HepG2 (cell line): ENCODE data around the gene TEAD1. TPM values are rescaled to one million over a fixed set of nuclear protein-coding genes. Genes with fewer than 3 reads are reported as not detected.

Experiments
- ATRX ChIP-seq: sonication (generic); formaldehyde crosslinking; IDR thresholded peaks from 2 replicates; pipeline ENCODE4 v1.4.0; 2020; ENCODE audit warnings: missing genetic modification reagents, borderline replicate concordance
- BCL6 ChIP-seq: IDR thresholded peaks from 2 replicates; pipeline ENCODE4 v1.6.1; 2016; ENCODE audit warnings: missing genetic modification reagents, missing compliant biosample characterization
- BHLHE40 ChIP-seq: IDR thresholded peaks from 2 replicates; pipeline ENCODE4 v1.6.1; 2011; ENCODE audit warnings: low read length, improper control_type of control experiment
- CEBPZ ChIP-seq: IDR thresholded peaks from 2 replicates; pipeline ENCODE4 v1.6.1; 2012; ENCODE audit warnings: low read length, improper control_type of control experiment
- DMAP1 ChIP-seq: IDR thresholded peaks from 2 replicates; pipeline ENCODE4 v1.6.1; 2016
- ELF1 ChIP-seq: sonication (generic); formaldehyde crosslinking; IDR thresholded peaks from 2 replicates; pipeline ENCODE4 v1.4.0; 2020; ENCODE audit warnings: missing genetic modification reagents
- ELF3 ChIP-seq: IDR thresholded peaks from 2 replicates; pipeline ENCODE4 v1.6.1; 2016; ENCODE audit warnings: missing genetic modification reagents, missing compliant biosample characterization
- EP300 ChIP-seq, 3 experiments: sonication (generic) in 1 of 3; formaldehyde crosslinking in 1 of 3; IDR thresholded peaks; 2 replicates each; pipeline versions ENCODE4 v1.5.1 to v1.6.1; 2011 to 2020; ENCODE audit warnings: low read depth in 2 of 3, low read length in 2 of 3, borderline replicate concordance in 1 of 3, improper control_type of control experiment in 1 of 3, mild to moderate bottlenecking in 1 of 3, missing genetic modification reagents in 1 of 3, moderate library complexity in 1 of 3
- FOXM1 ChIP-seq: sonication (generic); formaldehyde crosslinking; IDR thresholded peaks from 2 replicates; pipeline ENCODE4 v1.5.0; 2020; ENCODE audit warnings: missing genetic modification reagents
- GATAD2A ChIP-seq: IDR thresholded peaks from 2 replicates; pipeline ENCODE4 v1.6.1; 2016
- HMG20B ChIP-seq: conservative IDR thresholded peaks from 2 replicates; pipeline ENCODE4 v1.6.1; 2016; ENCODE audit warnings: missing genetic modification reagents, missing compliant biosample characterization
- JUND ChIP-seq: sonication (generic); formaldehyde crosslinking; IDR thresholded peaks from 2 replicates; pipeline ENCODE4 v1.8.0; 2022; ENCODE audit warnings: mild to moderate bottlenecking, missing genetic modification reagents
- NONO ChIP-seq, 2 experiments: fragments of 450-650 bp in 1 of 2; sonication (generic) in 1 of 2; formaldehyde crosslinking in 1 of 2; IDR thresholded peaks in 1 of 2; conservative IDR thresholded peaks in 1 of 2; 2 replicates each; pipeline versions ENCODE4 v1.6.1 to v1.8.0; 2017 to 2022; ENCODE audit warnings: mild to moderate bottlenecking in 1 of 2, missing genetic modification reagents in 1 of 2, moderate library complexity in 1 of 2
- SMARCE1 ChIP-seq: fragments of 450-650 bp; IDR thresholded peaks from 2 replicates; pipeline ENCODE4 v1.6.1; 2017; ENCODE audit warnings: borderline replicate concordance
- SOX5 ChIP-seq: IDR thresholded peaks from 2 replicates; pipeline ENCODE4 v1.6.1; 2016; ENCODE audit warnings: borderline replicate concordance
- TERF1 ChIP-seq: sonication (generic); formaldehyde crosslinking; IDR thresholded peaks from 2 replicates; pipeline ENCODE4 v1.8.0; 2022; ENCODE audit warnings: mild to moderate bottlenecking, missing genetic modification reagents, moderate library complexity
- ZBTB38 ChIP-seq: sonication (generic); formaldehyde crosslinking; IDR thresholded peaks from 2 replicates; pipeline ENCODE4 v1.5.1; 2020; ENCODE audit warnings: mild to moderate bottlenecking, missing genetic modification reagents
- ZBTB42 ChIP-seq: sonication (generic); formaldehyde crosslinking; IDR thresholded peaks from 2 replicates; pipeline ENCODE4 v1.5.0; 2020; ENCODE audit warnings: mild to moderate bottlenecking, missing genetic modification reagents
- ZNF230 ChIP-seq: sonication (generic); formaldehyde crosslinking; IDR thresholded peaks from 2 replicates; pipeline ENCODE4 v1.4.0; 2020; ENCODE audit warnings: mild to moderate bottlenecking, missing genetic modification reagents
- ZNF510 ChIP-seq: sonication (generic); formaldehyde crosslinking; IDR thresholded peaks from 2 replicates; pipeline ENCODE4 v1.4.0; 2020; ENCODE audit warnings: low read depth, mild to moderate bottlenecking, missing genetic modification reagents
- ZNF816 ChIP-seq: sonication (generic); formaldehyde crosslinking; IDR thresholded peaks from 2 replicates; pipeline ENCODE4 v1.8.0; 2022; ENCODE audit warnings: missing genetic modification reagents, mild to moderate bottlenecking, borderline replicate concordance
- polyA plus RNA-seq, 8 experiments: library from polyadenylated mRNA; depleted of rRNA in 3 of 8; stranded (reverse) in 7 of 8; unstranded in 1 of 8; fragments of >200 nt; fragmentation: Illumina TruSeq in 4 of 8; extraction: Trizol in 4 of 8; gene quantifications; 2 replicates each; pipeline versions ENCODE4 v1.2.1 to v1.2.3, GENCODE V29; 2011 to 2016; ENCODE audit warnings: low read depth in 4 of 8, missing spikeins in 1 of 8, mixed read lengths in 1 of 8; ENCODE audit not compliant: insufficient read depth in 1 of 8
- total RNA-seq, 5 experiments: library from RNA; depleted of rRNA; stranded (reverse); fragments of >200 nt; fragmentation: Illumina TruSeq; extraction: Trizol; gene quantifications; 2 replicates each; pipeline ENCODE4 v1.2.3, GENCODE V29; 2016; ENCODE audit warnings: low read depth in 1 of 5
- TF ChIP-seq, protein P1 (sequence below): IDR thresholded peaks from 2 replicates; pipeline ENCODE4 v1.6.1; 2012; ENCODE audit warnings: low read depth, low read length, improper control_type of control experiment

TEAD1 gene
- total and polyA plus RNA-seq, 2 of the 13 experiments (the other 11 are each of a cell fraction or from before 2014, with no cell fraction given) = 20.1 to 30.5 TPM

DNA sequence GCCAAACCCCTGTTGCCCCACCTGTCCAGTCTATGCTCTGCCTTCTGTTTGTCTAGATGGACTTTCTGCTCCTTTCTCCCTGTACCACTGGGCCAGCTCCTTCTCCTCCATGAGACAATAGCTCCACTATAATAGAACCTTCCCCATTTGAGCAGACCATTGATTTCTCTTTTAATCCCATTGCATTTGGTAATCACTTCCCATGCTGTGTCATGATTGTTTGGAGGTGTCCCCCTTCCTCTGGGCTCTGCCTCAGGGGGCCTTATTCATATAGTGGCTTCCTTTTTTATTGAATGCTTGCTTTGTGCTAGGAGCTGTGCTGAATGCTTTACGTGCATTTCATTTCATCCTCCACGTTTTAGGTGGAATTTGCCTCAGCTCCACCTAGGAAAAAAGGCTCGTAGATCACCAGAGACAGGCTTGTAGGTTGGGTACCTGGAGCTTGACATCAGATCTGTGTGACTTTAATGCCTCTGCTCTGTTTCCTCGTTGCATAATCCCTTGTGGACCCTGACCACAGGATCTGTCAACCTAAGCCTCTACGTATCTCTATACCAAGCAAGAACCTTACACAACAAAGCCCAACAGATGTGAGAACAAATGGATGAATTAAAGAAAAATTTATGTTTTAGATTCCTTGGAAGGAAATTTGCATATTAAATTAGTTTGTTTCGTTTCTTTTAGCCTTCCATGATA, 228.7 kb downstream of the TEAD1 start (continued):
- TF ChIP-seq EP300 (IDR thresholded peaks at IDR 0.05; ENCODE audit: low read depth in 2 of 2, low read length in 2 of 2) (0 out of 4 replicates have a peak, but pooled peaks of 1 of the 2 experiments have one; percentile 9), EP300 (CRISPR knock-in tag; IDR thresholded peaks at IDR 0.05; ENCODE audit: borderline replicate concordance) (no peak), ZNF510 (CRISPR knock-in tag) (no peak), ATRX (CRISPR knock-in tag) (no peak), ELF1 (CRISPR knock-in tag) (no peak), ZBTB42 (CRISPR knock-in tag) (no peak), ZNF816 (CRISPR knock-in tag) (no peak), FOXM1 (CRISPR knock-in tag) (no peak), CEBPZ (no peak), HMG20B (CRISPR knock-in tag) (no peak), SMARCE1 (no peak), ELF3 (CRISPR knock-in tag) (peak; percentile 78), JUND (CRISPR knock-in tag) (no peak), ZBTB38 (CRISPR knock-in tag) (no peak), BHLHE40 (no peak), SOX5 (CRISPR knock-in tag) (no peak), GATAD2A (CRISPR knock-in tag) (peak; percentile 35; the same call in 1 of the 2 replicates), ZNF230 (no peak), BCL6 (no peak), TERF1 (CRISPR knock-in tag) (no peak), DMAP1 (CRISPR knock-in tag) (no peak), NONO (IDR thresholded peaks at IDR 0.05) (no peak), NONO (CRISPR knock-in tag; conservative IDR thresholded peaks at IDR 0.05) (no peak)
- TF ChIP-seq, protein P1, sequence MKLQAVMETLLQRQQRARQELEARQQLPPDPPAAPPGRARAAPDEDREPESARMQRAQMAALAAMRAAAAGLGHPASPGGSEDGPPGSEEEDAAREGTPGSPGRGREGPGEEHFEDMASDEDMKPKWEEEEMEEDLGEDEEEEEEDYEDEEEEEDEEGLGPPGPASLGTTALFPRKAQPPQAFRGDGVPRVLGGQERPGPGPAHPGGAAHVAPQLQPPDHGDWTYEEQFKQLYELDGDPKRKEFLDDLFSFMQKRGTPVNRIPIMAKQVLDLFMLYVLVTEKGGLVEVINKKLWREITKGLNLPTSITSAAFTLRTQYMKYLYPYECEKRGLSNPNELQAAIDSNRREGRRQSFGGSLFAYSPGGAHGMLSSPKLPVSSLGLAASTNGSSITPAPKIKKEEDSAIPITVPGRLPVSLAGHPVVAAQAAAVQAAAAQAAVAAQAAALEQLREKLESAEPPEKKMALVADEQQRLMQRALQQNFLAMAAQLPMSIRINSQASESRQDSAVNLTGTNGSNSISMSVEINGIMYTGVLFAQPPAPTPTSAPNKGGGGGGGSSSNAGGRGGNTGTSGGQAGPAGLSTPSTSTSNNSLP = no peak
